Left ventricle myocardium superior (tissue), 1 donor: ENCODE measurements around the gene CD177. TPM values are rescaled to one million over a fixed set of nuclear protein-coding genes. Genes with fewer than 3 reads are reported as not detected.

Source experiments
- total RNA-seq: library from RNA; stranded (reverse); fragmentation: NEBNext Ultra II Directional; extraction: Animal tissue kit (Norgen Biotek cat#: 25700); gene quantifications from one replicate; pipeline ENCODE4 v1.2.1, GENCODE V29; 2021
- donor health status: DM: no; HTN: yes; CAD: no; lungs with severe emphysema.

CD177 gene
- total RNA-seq, 1 donor from 2014 or later = 0.22 TPM

Other genes with a start within 250 kb of the CD177 start
- gene PSG5, start 167.2 kb upstream of the CD177 start, total RNA-seq = not detected
- not detected for gene PSG4, start 148.0 kb upstream of the CD177 start, total RNA-seq
- not detected for gene PSG9, start 84.2 kb upstream of the CD177 start, total RNA-seq
- gene TEX101, start 61.2 kb downstream of the CD177 start, total RNA-seq = not detected
- 0.15 TPM for gene LYPD3, start 111.9 kb downstream of the CD177 start, total RNA-seq
- gene PHLDB3, start 151.1 kb downstream of the CD177 start, total RNA-seq = 6.0 TPM
- gene ETHE1, start 173.5 kb downstream of the CD177 start, total RNA-seq = 16.2 TPM
- 1.8 TPM for gene ZNF575, start 179.5 kb downstream of the CD177 start, total RNA-seq
- 15.7 TPM for gene XRCC1, start 221.8 kb downstream of the CD177 start, total RNA-seq
- 1.4 TPM for gene PINLYP, start 222.1 kb downstream of the CD177 start, total RNA-seq
- gene IRGQ, start 242.4 kb downstream of the CD177 start, total RNA-seq = 19.6 TPM
- gene ZNF576, start 242.9 kb downstream of the CD177 start, total RNA-seq = 12.2 TPM